Stomach (tissue), 9 donors: ENCODE results near the gene KIF20B. TPM values are rescaled to one million over a fixed set of nuclear protein-coding genes. Genes with fewer than 3 reads are reported as not detected.

Source experiments
- DNase-seq, 2 donors: peaks; one replicate each; pipeline versions ENCODE4 v3.0.0 to v3.0.0-alpha.2; 2013 to 2019
- H3K27ac ChIP-seq, 5 donors: fragments of 200-600 bp in 4 of 5; sonication (generic) in 4 of 5; one replicate each; pipeline ENCODE4 v1.5.1; 2013 to 2019; ENCODE audit warnings: mild to moderate bottlenecking in 1 of 5, moderate library complexity in 1 of 5
- H3K27me3 ChIP-seq, 3 donors: fragments of 200-600 bp; sonication (generic); one replicate each; pipeline ENCODE4 v1.5.1; 2017 to 2019; ENCODE audit warnings: mixed run types in 1 of 3
- H3K36me3 ChIP-seq, 4 donors: fragments of 200-600 bp; sonication (generic); 1 replicate in 3 of 4; 2 replicates in 1 of 4; pipeline ENCODE4 v1.5.1; 2016 to 2019
- H3K4me1 ChIP-seq, 4 donors: fragments of 200-600 bp; sonication (generic); one replicate each; pipeline ENCODE4 v1.5.1; 2016 to 2019
- H3K4me3 ChIP-seq, 4 donors: fragments of 200-600 bp; sonication (generic) in 3 of 4; one replicate each; pipeline ENCODE4 v1.5.1; 2016 to 2019; ENCODE audit warnings: mild to moderate bottlenecking in 1 of 4
- H3K9me3 ChIP-seq, 4 donors: fragments of 200-600 bp; sonication (generic); one replicate each; pipeline ENCODE4 v1.5.1; 2016 to 2019
- EP300 ChIP-seq: sonication (generic); formaldehyde crosslinking; IDR thresholded peaks from one replicate; pipeline ENCODE4 v1.6.1; 2017; ENCODE audit warnings: antibody characterized with exemption
- POLR2A ChIP-seq, 4 donors: fragments of 450-650 bp; IDR thresholded peaks; one replicate each; pipeline ENCODE4 v1.6.1; 2016; ENCODE audit warnings: antibody characterized with exemption in 4 of 4, control low read depth in 2 of 4, mild to moderate bottlenecking in 1 of 4, moderate library complexity in 1 of 4
- POLR2AphosphoS5 ChIP-seq, 3 donors: sonication (generic); formaldehyde crosslinking; IDR thresholded peaks; one replicate each; pipeline ENCODE4 v1.6.1; 2016; ENCODE audit warnings: antibody characterized with exemption in 3 of 3
- WGBS, 5 donors: extraction: QIAGEN DNeasy Blood & Tissue Kit in 3 of 5; methylation state at CpG; one replicate each; pipeline versions ENCODE4 v1.1.5 to v1.1.7; 2013 to 2018; 5-methylcytosine and 5-hydroxymethylcytosine counted together
- intact Hi-C: fragments of 100-400 bp; cut with DNase I; formaldehyde crosslinking; loops from one replicate; pipeline ENCODE4 v1.15.1; 2023; ENCODE audit warnings: low total_unique reads
- polyA plus RNA-seq, 3 donors: library from polyadenylated mRNA; stranded (reverse); fragments of 200-250 nt; gene quantifications; one replicate each; pipeline ENCODE4 v1.2.3, GENCODE V29; 2013
- total RNA-seq, 5 donors: library from RNA; depleted of rRNA; stranded (reverse); fragments of >200 nt; gene quantifications; one replicate each; pipeline versions ENCODE4 v1.1.0 to v1.2.3, GENCODE V29; 2014 to 2016
- TF ChIP-seq, protein P1 (sequence below), 7 experiments: fragments of 450-650 bp in 4 of 7; fragments of 200-600 bp in 3 of 7; sonication (generic) in 3 of 7; IDR thresholded peaks; one replicate each; pipeline ENCODE4 v1.5.1; 2016 to 2019; ENCODE audit warnings: antibody characterized with exemption in 7 of 7, control low read depth in 2 of 7, mild to moderate bottlenecking in 1 of 7
- donor health status: healthy with polysubstance abuse.
- donor health status: Bipolar disorder and iron deficiency.
- donor health status: healthy.

The KIF20B gene
- total and polyA plus RNA-seq, 8 donors: 1.5 to 10.6 (median 2.3) TPM

DNA sequence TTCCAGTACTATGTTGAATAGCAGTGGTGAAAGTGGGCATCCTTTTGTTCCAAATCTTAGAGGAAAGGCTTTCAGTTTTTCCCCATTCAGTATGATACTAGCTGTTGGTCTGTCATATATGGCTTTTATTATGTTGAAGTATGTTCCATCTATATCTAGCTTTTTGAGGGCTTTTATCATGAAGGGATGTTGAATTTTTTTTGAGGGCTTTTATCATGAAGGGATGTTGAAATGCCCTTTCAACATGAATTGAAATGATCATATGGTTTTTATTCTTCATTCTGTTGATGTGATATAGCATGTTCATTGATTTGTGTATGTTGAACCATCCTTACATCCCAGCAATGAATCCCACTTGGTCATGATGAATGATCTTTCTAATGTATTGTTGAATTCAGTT lies 75.3 kb downstream of the KIF20B start:
- H3K27me3 ChIP-seq: no peaks in the 10 kb centered on the region
- intact Hi-C loops: no loop called here
- H3K9me3 ChIP-seq: no peaks in the 10 kb centered on the region
- H3K4me1 ChIP-seq: no peaks in the 10 kb centered on the region
- H3K4me3 ChIP-seq: no peak overlapping the region
- no peak overlapping the region for H3K27ac ChIP-seq
- no peak for DNase-seq
- peaks cover 0 to 22% (median 8%) of the 10 kb centered on the region in 4 donors for H3K36me3 ChIP-seq
- TF ChIP-seq, protein P1, sequence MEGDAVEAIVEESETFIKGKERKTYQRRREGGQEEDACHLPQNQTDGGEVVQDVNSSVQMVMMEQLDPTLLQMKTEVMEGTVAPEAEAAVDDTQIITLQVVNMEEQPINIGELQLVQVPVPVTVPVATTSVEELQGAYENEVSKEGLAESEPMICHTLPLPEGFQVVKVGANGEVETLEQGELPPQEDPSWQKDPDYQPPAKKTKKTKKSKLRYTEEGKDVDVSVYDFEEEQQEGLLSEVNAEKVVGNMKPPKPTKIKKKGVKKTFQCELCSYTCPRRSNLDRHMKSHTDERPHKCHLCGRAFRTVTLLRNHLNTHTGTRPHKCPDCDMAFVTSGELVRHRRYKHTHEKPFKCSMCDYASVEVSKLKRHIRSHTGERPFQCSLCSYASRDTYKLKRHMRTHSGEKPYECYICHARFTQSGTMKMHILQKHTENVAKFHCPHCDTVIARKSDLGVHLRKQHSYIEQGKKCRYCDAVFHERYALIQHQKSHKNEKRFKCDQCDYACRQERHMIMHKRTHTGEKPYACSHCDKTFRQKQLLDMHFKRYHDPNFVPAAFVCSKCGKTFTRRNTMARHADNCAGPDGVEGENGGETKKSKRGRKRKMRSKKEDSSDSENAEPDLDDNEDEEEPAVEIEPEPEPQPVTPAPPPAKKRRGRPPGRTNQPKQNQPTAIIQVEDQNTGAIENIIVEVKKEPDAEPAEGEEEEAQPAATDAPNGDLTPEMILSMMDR (IDR thresholded peaks at IDR 0.05): no peak
- TF ChIP-seq POLR2AphosphoS5 (IDR thresholded peaks at IDR 0.05) (no peak), POLR2A (IDR thresholded peaks at IDR 0.05) (no peak), EP300 (no peak)

DNA sequence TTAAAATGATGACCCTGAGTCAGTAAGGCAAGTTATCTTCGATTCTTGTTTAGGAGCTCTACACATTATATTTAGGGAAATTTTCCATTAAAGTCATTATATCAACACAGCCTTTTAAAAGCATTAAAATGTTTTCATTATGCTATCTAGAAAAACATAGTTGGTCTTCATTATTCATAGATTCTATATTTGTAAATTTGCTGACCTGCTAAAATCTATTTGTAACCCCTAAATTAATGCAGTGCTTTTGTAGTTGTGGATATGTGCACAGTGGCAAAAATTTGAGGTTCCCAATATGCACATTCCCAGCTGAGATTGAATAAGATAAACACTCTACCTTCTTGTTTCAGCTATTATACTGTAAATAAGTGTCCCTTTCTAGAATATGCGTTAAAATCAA lies 81.1 kb downstream of the KIF20B start:
- Histone ChIP-seq H3K4me1 (no peaks in the 10 kb centered on the region), H3K9me3 (no peaks in the 10 kb centered on the region), H3K36me3 (peaks cover 0 to 13% (median 5%) of the 10 kb centered on the region in 4 donors), H3K27ac (no peak overlapping the region), H3K4me3 (no peak overlapping the region), H3K27me3 (no peaks in the 10 kb centered on the region)
- intact Hi-C loops: no loop called here
- 79 to 93% (median 88%) methylated on average over 2 of the region's 2 CpGs for WGBS, 5 donors
- TF ChIP-seq, protein P1 (IDR thresholded peaks at IDR 0.05): no peak
- no peak for DNase-seq

DNA sequence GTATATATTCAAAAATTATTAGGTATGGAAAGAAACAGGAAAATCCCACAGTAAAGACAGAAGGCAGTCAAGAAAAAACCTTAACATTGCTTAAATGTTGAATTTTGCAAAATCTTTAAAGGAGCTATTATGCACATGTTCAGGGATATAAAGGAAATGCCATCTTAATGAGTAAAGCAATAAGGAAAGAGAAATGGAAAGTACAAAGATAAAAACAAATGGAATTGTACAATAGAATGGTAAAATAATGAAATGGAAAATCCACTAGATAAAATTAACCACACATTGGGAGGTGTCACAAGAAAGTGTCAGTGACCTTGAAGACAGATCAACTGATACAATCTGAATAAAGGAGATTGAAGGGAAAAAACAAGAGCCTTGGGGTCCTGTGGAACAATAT lies 82.0 kb downstream of the KIF20B start:
- no peaks in the 10 kb centered on the region for H3K4me1 ChIP-seq
- peaks cover 0 to 13% (median 5%) of the 10 kb centered on the region in 4 donors for H3K36me3 ChIP-seq
- no peaks in the 10 kb centered on the region for H3K27me3 ChIP-seq
- H3K27ac ChIP-seq: no peak overlapping the region
- H3K4me3 ChIP-seq: no peak overlapping the region
- H3K9me3 ChIP-seq: no peaks in the 10 kb centered on the region
- intact Hi-C loops: no loop called here
- no peak for TF ChIP-seq POLR2AphosphoS5 (IDR thresholded peaks at IDR 0.05)
- TF ChIP-seq, protein P1 (IDR thresholded peaks at IDR 0.05): no peak
- no peak for TF ChIP-seq EP300
- TF ChIP-seq POLR2A (IDR thresholded peaks at IDR 0.05): no peak
- DNase-seq: no peak

DNA sequence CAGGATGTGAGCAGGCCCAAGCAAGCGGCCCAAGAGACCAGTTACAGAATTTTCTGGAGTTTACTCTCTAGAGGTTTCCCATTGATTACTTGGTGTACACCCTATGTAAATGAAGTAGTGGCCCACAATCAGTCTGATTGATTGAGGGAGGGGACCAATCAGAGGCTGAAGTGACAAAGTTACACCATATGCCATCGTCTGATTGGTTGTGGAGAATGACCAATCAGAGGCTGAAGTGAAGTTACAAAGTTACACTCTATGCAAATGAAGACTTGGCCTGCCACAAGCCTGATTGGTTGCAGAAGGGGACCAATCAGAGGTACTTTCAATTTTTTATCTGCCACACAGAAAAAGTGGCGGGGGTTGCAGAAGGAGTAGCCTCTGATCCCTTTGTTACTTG lies 83.7 kb downstream of the KIF20B start:
- Histone ChIP-seq H3K27me3 (no peaks in the 10 kb centered on the region), H3K9me3 (no peaks in the 10 kb centered on the region), H3K36me3 (peaks cover 0 to 9% (median 5%) of the 10 kb centered on the region in 4 donors), H3K27ac (no peak overlapping the region), H3K4me1 (no peaks in the 10 kb centered on the region), H3K4me3 (no peak overlapping the region)
- intact Hi-C loops: no loop called here
- 86 to 97% (median 94%) methylated on average over 3 of the region's 3 CpGs for WGBS, 5 donors
- no peak for DNase-seq
- TF ChIP-seq, protein P1 (IDR thresholded peaks at IDR 0.05): no peak
- TF ChIP-seq POLR2AphosphoS5 (IDR thresholded peaks at IDR 0.05) (no peak), POLR2A (IDR thresholded peaks at IDR 0.05) (no peak), EP300 (no peak)
